ENCODE measurements around the gene ZNF41.

GRCh38 chrX:47456080-47456479, 26.9 kb downstream of the ZNF41 start:
- TF ChIP-seq, protein P1, sequence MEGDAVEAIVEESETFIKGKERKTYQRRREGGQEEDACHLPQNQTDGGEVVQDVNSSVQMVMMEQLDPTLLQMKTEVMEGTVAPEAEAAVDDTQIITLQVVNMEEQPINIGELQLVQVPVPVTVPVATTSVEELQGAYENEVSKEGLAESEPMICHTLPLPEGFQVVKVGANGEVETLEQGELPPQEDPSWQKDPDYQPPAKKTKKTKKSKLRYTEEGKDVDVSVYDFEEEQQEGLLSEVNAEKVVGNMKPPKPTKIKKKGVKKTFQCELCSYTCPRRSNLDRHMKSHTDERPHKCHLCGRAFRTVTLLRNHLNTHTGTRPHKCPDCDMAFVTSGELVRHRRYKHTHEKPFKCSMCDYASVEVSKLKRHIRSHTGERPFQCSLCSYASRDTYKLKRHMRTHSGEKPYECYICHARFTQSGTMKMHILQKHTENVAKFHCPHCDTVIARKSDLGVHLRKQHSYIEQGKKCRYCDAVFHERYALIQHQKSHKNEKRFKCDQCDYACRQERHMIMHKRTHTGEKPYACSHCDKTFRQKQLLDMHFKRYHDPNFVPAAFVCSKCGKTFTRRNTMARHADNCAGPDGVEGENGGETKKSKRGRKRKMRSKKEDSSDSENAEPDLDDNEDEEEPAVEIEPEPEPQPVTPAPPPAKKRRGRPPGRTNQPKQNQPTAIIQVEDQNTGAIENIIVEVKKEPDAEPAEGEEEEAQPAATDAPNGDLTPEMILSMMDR (IDR thresholded peaks at IDR 0.05; ENCODE audit: low read depth, low read length, missing input control) = no peak
- no peak for TF ChIP-seq JUND (IDR thresholded peaks at IDR 0.05)
- no peak for TF ChIP-seq MAX (IDR thresholded peaks at IDR 0.05)
- TF ChIP-seq FOXA1 (IDR thresholded peaks at IDR 0.05) = no peak
- TF ChIP-seq TAF1 (conservative IDR thresholded peaks at IDR 0.05) = no peak
- TF ChIP-seq ZBTB33 (IDR thresholded peaks at IDR 0.05) = no peak
- no peak for TF ChIP-seq RAD21 (IDR thresholded peaks at IDR 0.05)
